HG03097 (cell line): ENCODE data around the gene RPGRIP1.
"Not testable (repeated sequence)": the region's sequence is repeated elsewhere in the genome, so short reads cannot be mapped to it uniquely, and the experiment has no call there.

Experiments used
- ATAC-seq: cut with Tn5 transposase; IDR thresholded peaks from one replicate; pipeline ENCODE4 v1.9.1; 2021; ENCODE audit not compliant: unreplicated experiment, low FRiP score

RPGRIP1 gene

GRCh38 chr14:21258005-21258888 lies 21.6 kb upstream of the RPGRIP1 start:
- ATAC-seq, result no peak

- no peak for ATAC-seq
These were observed 20.7 kb upstream of the RPGRIP1 start for GRCh38 chr14:21258889-21259787.

GRCh38 chr14:21261824-21262223 lies 18.1 kb upstream of the RPGRIP1 start:
- ATAC-seq, result no peak

GRCh38 chr14:21262410-21262809 lies 17.5 kb upstream of the RPGRIP1 start:
- no peak for ATAC-seq

GRCh38 chr14:21263284-21264024 lies 16.4 kb upstream of the RPGRIP1 start:
- ATAC-seq, result peak; percentile 9

- peak; percentile 52 for ATAC-seq
These were observed 15.7 kb upstream of the RPGRIP1 start for GRCh38 chr14:21264025-21264801.

- no peak for ATAC-seq
These were observed 12.4 kb upstream of the RPGRIP1 start for GRCh38 chr14:21267431-21267845.

GRCh38 chr14:21267886-21268616 lies 11.8 kb upstream of the RPGRIP1 start:
- ATAC-seq, result no peak

GRCh38 chr14:21268617-21269251 lies 11.1 kb upstream of the RPGRIP1 start:
- peak; percentile 0 for ATAC-seq

- ATAC-seq, result peak; percentile 93
These were observed 10.4 kb upstream of the RPGRIP1 start, which contains the start of gene HNRNPC for GRCh38 chr14:21269252-21270046. TSS of gene HNRNPC (minus strand) at chr14:21269442. CDS start at chr14:21234193, 35,249 bp downstream.

- ATAC-seq, result not testable (repeated sequence)
These were observed 7.2 kb upstream of the RPGRIP1 start for GRCh38 chr14:21272661-21273060.

GRCh38 chr14:21275261-21275858 lies 4.5 kb upstream of the RPGRIP1 start:
- no peak for ATAC-seq

GRCh38 chr14:21278632-21279031 lies 1.3 kb upstream of the RPGRIP1 start:
- ATAC-seq, result no peak

GRCh38 chr14:21281917-21282316 lies 2.0 kb downstream of the RPGRIP1 start:
- ATAC-seq, result not testable (repeated sequence)

- ATAC-seq, result not testable (repeated sequence)
These were observed 6.6 kb downstream of the RPGRIP1 start for GRCh38 chr14:21286516-21286915.

- ATAC-seq, result no peak
These were observed 7.3 kb downstream of the RPGRIP1 start for GRCh38 chr14:21287168-21287567.

GRCh38 chr14:21294026-21294425 lies 14.1 kb downstream of the RPGRIP1 start:
- ATAC-seq, result not testable (repeated sequence)
